Measurements from ENCODE around the gene LRP1.

- TF ChIP-seq CTCF (IDR thresholded peaks at IDR 0.05) (no peak), REST (IDR thresholded peaks at IDR 0.05; ENCODE audit: insufficient read depth in 1 of 2, low read depth in 2 of 2, low read length in 1 of 2) (no peak), POLR2AphosphoS5 (IDR thresholded peaks at IDR 0.05; ENCODE audit: low read depth, low read length) (no peak), SIN3A (IDR thresholded peaks at IDR 0.05; ENCODE audit: borderline replicate concordance, insufficient read depth, low read depth, low read length) (no peak), TCF7L2 (IDR thresholded peaks at IDR 0.05; ENCODE audit: low read depth, low read length) (no peak)
These were observed 80.5 kb downstream of the LRP1 start for GRCh38 chr12:57208631-57209282.
